DMS 273 (cell line): ENCODE measurements around the gene GALNT15.
A peak's percentile ranks its signal among the peaks of the same experiment; 100 is the strongest.

Source experiments
- DNase-seq: peaks from one replicate; lab custom pipeline; 2025; ENCODE audit not compliant: unreplicated experiment; lab: John Stamatoyannopoulos, UW

The GALNT15 gene

GRCh38 chr3:16150285-16150684, 24.2 kb upstream of the GALNT15 start:
- DNase-seq, result peak; percentile 6

- DNase-seq, result peak; percentile 55
These were observed 23.4 kb upstream of the GALNT15 start for GRCh38 chr3:16151109-16151508.

- no peak for DNase-seq
These were observed 6.3 kb upstream of the GALNT15 start for GRCh38 chr3:16168211-16168610.

GRCh38 chr3:16171009-16171408, 3.5 kb upstream of the GALNT15 start:
- peak; percentile 26 for DNase-seq

GRCh38 chr3:16171825-16172224, 2.7 kb upstream of the GALNT15 start:
- no peak for DNase-seq

GRCh38 chr3:16173283-16174025, 1.0 kb upstream of the GALNT15 start:
- no peak for DNase-seq

- no peak for DNase-seq
These were observed 489 bp upstream of the GALNT15 start for GRCh38 chr3:16174026-16174355.

GRCh38 chr3:16174976-16175901, 759 bp downstream of the GALNT15 start:
- DNase-seq, result no peak

GRCh38 chr3:16176391-16177030, 2.0 kb downstream of the GALNT15 start:
- no peak for DNase-seq

GRCh38 chr3:16177382-16177781, 2.9 kb downstream of the GALNT15 start:
- no peak for DNase-seq

- no peak for DNase-seq
These were observed 3.6 kb downstream of the GALNT15 start for GRCh38 chr3:16177962-16178627.

GRCh38 chr3:16178628-16178988, 4.1 kb downstream of the GALNT15 start:
- DNase-seq, result no peak

- no peak for DNase-seq
These were observed 4.8 kb downstream of the GALNT15 start for GRCh38 chr3:16179261-16179660.

- no peak for DNase-seq
These were observed 5.6 kb downstream of the GALNT15 start for GRCh38 chr3:16179771-16180736.

GRCh38 chr3:16180737-16181134, 6.3 kb downstream of the GALNT15 start:
- no peak for DNase-seq

- no peak for DNase-seq
These were observed 6.9 kb downstream of the GALNT15 start for GRCh38 chr3:16181361-16181760.

GRCh38 chr3:16182183-16182582, 7.7 kb downstream of the GALNT15 start:
- no peak for DNase-seq

GRCh38 chr3:16182612-16183011, 8.1 kb downstream of the GALNT15 start:
- DNase-seq, result no peak

- DNase-seq, result no peak
These were observed 8.6 kb downstream of the GALNT15 start for GRCh38 chr3:16183082-16183481.

- peak; percentile 73 for DNase-seq
These were observed 9.3 kb downstream of the GALNT15 start for GRCh38 chr3:16183601-16184270.
